ENCODE data around the gene GNAT3. TPM values are rescaled to one million over a fixed set of nuclear protein-coding genes. Genes with fewer than 3 reads are reported as not detected.

The GNAT3 gene
- total and polyA plus RNA-seq, 2 of the 8 experiments (the other 6 are each of a cell fraction or from before 2014, with no cell fraction given): not detected

- TF ChIP-seq CHD7 (IDR thresholded peaks at IDR 0.05; ENCODE audit: insufficient replicate concordance, low read length) (no peak), YY1 (IDR thresholded peaks at IDR 0.05; ENCODE audit: low read depth, low read length) (no peak), KDM1A (IDR thresholded peaks at IDR 0.05; ENCODE audit: borderline replicate concordance, low read length) (no peak), RBBP5 (IDR thresholded peaks at IDR 0.05; ENCODE audit: borderline replicate concordance, low read depth, low read length) (no peak), USF2 (IDR thresholded peaks at IDR 0.05; ENCODE audit: low read length) (no peak), ATF2 (IDR thresholded peaks at IDR 0.05; ENCODE audit: low read length) (no peak)
Measured at GRCh38 chr7:80498481-80499349, 13.1 kb downstream of the GNAT3 start (continued).

All from H1 (cell line).